ENCODE results near the gene KCNQ1.

KCNQ1 gene

DNA sequence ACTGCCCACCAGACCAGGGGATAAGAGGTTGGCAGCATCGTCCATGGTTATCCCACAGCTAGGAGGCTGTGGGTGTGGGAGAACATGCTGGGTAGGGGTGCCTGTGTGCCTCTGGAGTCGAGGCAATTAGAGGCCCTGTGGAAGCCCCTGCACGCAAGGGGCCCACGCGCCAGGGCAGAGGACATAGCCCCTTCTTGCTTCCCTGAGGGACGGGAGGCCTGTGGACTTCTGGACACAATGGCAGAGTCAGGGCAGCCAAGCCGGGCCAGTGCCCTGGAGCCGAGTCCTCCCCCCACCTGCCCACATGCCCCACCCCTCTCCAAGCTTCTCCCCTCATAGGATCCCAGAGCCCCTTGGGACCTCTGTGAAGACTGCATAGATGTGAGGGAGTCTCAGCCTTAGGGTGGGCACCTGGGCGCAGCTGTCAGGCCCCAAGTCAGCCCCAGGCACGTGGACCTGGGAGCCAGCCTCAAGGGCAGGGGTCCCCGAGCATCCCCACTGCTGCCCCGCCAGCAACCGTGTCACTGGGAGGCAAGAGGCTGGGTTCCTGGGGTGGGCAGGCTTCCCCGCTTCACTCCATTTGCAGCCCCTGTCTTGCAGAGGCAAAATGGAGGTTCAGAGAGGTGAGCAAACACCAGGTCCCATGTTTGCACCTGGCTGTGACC, 388.4 kb downstream of the KCNQ1 start:
- DNase-seq (ENCODE audit: low read depth) = no peak
- no peak overlapping the region for H3K4me3 ChIP-seq (ENCODE audit: control insufficient read depth, low read depth, low read length)
- TF ChIP-seq, protein P1, sequence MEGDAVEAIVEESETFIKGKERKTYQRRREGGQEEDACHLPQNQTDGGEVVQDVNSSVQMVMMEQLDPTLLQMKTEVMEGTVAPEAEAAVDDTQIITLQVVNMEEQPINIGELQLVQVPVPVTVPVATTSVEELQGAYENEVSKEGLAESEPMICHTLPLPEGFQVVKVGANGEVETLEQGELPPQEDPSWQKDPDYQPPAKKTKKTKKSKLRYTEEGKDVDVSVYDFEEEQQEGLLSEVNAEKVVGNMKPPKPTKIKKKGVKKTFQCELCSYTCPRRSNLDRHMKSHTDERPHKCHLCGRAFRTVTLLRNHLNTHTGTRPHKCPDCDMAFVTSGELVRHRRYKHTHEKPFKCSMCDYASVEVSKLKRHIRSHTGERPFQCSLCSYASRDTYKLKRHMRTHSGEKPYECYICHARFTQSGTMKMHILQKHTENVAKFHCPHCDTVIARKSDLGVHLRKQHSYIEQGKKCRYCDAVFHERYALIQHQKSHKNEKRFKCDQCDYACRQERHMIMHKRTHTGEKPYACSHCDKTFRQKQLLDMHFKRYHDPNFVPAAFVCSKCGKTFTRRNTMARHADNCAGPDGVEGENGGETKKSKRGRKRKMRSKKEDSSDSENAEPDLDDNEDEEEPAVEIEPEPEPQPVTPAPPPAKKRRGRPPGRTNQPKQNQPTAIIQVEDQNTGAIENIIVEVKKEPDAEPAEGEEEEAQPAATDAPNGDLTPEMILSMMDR (IDR thresholded peaks at IDR 0.05; ENCODE audit: control insufficient read depth, insufficient read depth, low read depth, low read length, missing control alignments) = no peak

DNA sequence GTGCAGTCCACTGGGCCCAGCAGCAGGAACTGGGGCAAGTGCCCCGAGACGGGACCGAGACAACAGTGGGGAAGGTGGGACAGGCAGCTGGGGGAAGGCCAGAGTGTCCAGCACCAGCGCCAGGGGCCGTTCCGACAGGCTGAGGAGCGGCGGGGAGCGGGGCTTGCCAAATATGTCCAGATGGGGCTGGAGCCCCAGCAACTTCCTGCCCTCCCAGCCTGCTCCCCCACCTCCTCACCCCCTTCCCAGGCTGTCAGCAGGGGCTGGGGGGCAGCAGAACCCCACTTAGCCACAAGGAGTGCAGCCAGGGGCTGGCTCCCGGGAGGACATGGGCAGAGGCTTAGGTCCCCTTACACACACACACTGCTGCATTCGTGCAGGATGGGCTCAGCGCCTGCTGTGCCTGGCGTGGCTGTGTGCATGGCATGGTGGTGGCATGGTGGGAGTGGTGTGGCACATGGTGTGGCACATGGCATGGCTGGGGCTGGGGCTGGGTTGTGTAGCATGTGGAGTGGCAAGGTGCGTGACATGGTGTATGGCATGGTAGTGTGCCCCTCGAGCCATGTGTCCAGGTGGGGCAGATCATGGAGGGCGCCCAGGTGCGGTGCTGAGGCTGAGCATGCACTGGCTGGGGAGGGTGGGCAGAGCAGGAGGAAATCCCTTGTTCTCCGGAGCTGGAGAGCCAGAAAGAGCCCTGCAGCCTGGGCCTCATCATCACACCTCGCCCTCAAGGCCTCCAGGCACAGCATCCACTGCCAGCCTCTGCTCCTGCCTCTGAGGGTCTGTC, 389.1 kb downstream of the KCNQ1 start:
- no peak overlapping the region for H3K4me3 ChIP-seq (ENCODE audit: control insufficient read depth, low read depth, low read length)
- no peak for DNase-seq (ENCODE audit: low read depth)
- TF ChIP-seq, protein P1 (IDR thresholded peaks at IDR 0.05; ENCODE audit: control insufficient read depth, insufficient read depth, low read depth, low read length, missing control alignments) = no peak

DNA sequence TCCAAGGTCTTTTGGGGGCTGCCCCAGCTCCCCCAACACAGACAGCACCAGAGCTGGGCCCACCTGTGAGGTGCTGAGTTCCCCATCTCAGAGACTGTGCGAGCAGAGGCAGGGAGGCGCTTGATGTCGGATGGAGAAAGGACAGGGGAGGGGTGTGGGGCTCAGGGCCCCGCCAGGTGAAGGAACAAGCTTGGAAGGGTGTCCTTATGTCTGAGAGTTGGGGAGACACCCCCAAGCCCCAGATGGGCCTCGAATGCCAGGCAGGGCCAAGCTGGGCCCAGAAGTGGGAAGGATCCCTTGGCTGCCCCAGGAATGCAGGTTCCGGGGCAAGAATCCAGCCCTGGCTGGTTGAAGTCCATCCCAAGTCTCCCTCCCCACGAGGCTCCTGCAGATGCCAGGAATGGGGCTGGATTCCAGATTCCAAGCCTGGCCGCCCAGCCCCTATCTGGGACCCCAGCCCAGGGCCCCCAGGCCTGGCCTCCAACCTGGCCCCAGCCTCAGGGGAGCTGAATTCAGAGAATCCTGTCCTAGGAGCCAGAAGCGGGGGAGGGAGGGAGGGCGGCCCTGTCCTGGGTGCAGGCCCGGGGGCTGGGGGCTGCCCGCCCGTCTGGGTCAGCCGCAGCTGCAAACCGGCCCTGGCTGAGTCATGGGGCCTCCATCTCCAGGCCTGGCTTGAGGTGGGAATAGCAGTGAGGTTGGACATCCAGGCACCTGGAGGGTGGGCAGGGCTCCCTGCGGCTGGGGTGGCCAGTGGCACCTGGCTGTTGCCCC, 389.9 kb downstream of the KCNQ1 start:
- TF ChIP-seq, protein P1 (IDR thresholded peaks at IDR 0.05; ENCODE audit: control insufficient read depth, insufficient read depth, low read depth, low read length, missing control alignments) = no peak
- no peak for DNase-seq (ENCODE audit: low read depth)

GRCh38 chr11:2835296-2835695, 390.5 kb downstream of the KCNQ1 start:
- DNase-seq (ENCODE audit: low read depth) = no peak
- TF ChIP-seq, protein P1 (IDR thresholded peaks at IDR 0.05; ENCODE audit: control insufficient read depth, insufficient read depth, low read depth, low read length, missing control alignments) = no peak
- no peak overlapping the region for H3K4me3 ChIP-seq (ENCODE audit: control insufficient read depth, low read depth, low read length)

More for the DNA sequence above, 389.9 kb downstream of the KCNQ1 start:
- no peak overlapping the region for H3K4me3 ChIP-seq (ENCODE audit: control insufficient read depth, low read depth, low read length)

DNA sequence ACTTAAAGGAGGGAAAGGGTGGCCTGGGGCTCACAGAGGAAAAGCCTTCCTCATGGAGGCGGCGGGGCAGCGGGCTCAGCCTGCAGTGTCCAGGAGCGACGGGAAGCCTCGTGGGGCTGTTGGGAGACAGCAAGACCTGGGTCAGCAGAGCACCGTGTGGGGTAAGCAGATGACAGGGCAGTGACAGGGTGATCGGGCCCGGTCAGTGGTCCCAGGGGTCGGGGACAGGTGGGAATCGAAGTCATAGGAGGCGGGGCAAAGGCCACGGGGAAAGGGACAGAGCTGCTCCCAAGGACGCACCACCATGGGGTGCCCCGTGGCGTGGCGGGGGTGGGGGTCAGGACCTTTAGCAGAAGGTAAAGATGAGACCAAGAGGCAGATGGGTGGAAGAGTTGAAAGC, 390.9 kb downstream of the KCNQ1 start:
- TF ChIP-seq, protein P1 (IDR thresholded peaks at IDR 0.05; ENCODE audit: control insufficient read depth, insufficient read depth, low read depth, low read length, missing control alignments) = no peak
- DNase-seq (ENCODE audit: low read depth) = no peak
- H3K4me3 ChIP-seq (ENCODE audit: control insufficient read depth, low read depth, low read length) = no peak overlapping the region

- TF ChIP-seq, protein P1 (IDR thresholded peaks at IDR 0.05; ENCODE audit: control insufficient read depth, insufficient read depth, low read depth, low read length, missing control alignments) = no peak
- DNase-seq (ENCODE audit: low read depth) = no peak
- H3K4me3 ChIP-seq (ENCODE audit: control insufficient read depth, low read depth, low read length) = no peak overlapping the region
These were observed 391.7 kb downstream of the KCNQ1 start for GRCh38 chr11:2836315-2837095.
